Cardiac septum (tissue), 1 donor: ENCODE measurements around the gene TMOD1. TPM values are rescaled to one million over a fixed set of nuclear protein-coding genes. Genes with fewer than 3 reads are reported as not detected.
"Not testable (repeated sequence)": the region's sequence is repeated elsewhere in the genome, so short reads cannot be mapped to it uniquely, and the experiment has no call there.

ENCODE experiments used
- DNase-seq: peaks from one replicate; pipeline ENCODE4 v3.0.0-alpha.2; 2020; ENCODE audit warnings: low spot score
- intact Hi-C: fragments of 100-400 bp; cut with DNase I; formaldehyde crosslinking; loops from one replicate; pipeline ENCODE4 v1.14.0; 2022
- total RNA-seq: library from RNA; stranded (reverse); fragmentation: NEBNext Ultra II Directional; extraction: Animal tissue kit (Norgen Biotek cat#: 25700); gene quantifications from one replicate; pipeline ENCODE4 v1.2.1, GENCODE V29; 2021
- donor health status: DM: no; HTN: no; CAD: no.

The TMOD1 gene
- total RNA-seq, 1 donor from 2014 or later = 151 TPM

- intact Hi-C loops = no loop called here
- no peak for DNase-seq
These were observed 10.1 kb upstream of the TMOD1 start for GRCh38 chr9:97491216-97491999.

GRCh38 chr9:97497558-97498375, 3.7 kb upstream of the TMOD1 start:
- DNase-seq, intact Hi-C loops: not testable (repeated sequence)

GRCh38 chr9:97498846-97499245, 2.6 kb upstream of the TMOD1 start:
- DNase-seq, intact Hi-C loops: not testable (repeated sequence)

- intact Hi-C loops = loop anchor here (2.0 to 5.0 kb wide), 2 partner anchors 31 to 88 kb away; partner anchors contain the start of gene TDRD7
- no peak for DNase-seq
These were observed 1.2 kb upstream of the TMOD1 start for GRCh38 chr9:97500263-97500662.

- DNase-seq = no peak
- intact Hi-C loops = loop anchor here (2.0 to 5.0 kb wide), 2 partner anchors 32 to 88 kb away; partner anchors contain the start of gene TDRD7
These were observed 695 bp upstream of the TMOD1 start for GRCh38 chr9:97500765-97501176.

- intact Hi-C loops = loop anchor here (2.0 to 5.0 kb wide), 3 partner anchors 27 to 90 kb away; partner anchors contain the start of gene TDRD7
- no peak for DNase-seq
These were observed 431 bp downstream of the TMOD1 start for GRCh38 chr9:97501972-97502221.

DNA sequence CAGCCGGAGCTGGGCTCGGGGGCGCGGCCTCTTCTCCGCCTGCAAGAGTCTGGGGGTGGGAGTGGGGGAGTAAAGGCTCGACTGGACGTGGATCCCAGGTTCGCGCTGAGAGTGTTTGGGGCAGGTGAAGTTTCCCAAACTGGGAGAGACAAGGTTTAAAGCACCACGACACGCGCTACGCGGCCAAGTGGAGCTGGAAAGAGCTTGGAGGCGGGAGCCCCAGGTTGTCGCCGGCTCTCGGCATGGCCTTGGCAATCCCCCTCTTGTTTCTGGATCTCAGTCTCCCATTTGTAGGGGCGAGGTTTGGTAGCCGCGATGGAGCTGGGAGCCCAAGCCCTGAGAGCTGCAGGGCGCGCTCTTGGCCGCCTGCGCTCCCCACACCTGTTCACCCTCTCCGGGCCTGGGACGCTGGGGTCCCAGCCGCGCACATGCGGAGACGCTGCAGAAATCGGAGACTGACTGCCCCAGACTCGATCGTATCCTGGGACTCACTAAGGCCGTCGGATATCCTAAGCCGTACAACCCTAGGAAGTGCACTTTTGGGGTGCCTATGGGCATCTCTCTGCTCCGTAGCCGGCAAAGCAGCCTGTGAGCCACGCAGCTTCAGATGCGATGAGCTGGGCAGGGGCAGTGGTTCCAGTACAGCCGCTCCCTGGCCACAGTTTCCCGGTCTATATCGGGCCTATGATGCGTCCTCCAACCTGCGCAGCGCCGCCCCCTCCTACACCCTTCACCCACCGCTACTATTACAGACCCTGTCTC, 937 bp downstream of the TMOD1 start:
- no peak for DNase-seq
- intact Hi-C loops = loop anchor here (2.0 to 5.0 kb wide), 2 partner anchors 26 to 90 kb away; partner anchors contain the start of gene TDRD7

- intact Hi-C loops = loop anchor here (2.0 to 5.0 kb wide), 2 partner anchors 26 to 91 kb away; partner anchors contain the start of gene TDRD7
- no peak for DNase-seq
These were observed 1.8 kb downstream of the TMOD1 start for GRCh38 chr9:97502984-97503861.

DNA sequence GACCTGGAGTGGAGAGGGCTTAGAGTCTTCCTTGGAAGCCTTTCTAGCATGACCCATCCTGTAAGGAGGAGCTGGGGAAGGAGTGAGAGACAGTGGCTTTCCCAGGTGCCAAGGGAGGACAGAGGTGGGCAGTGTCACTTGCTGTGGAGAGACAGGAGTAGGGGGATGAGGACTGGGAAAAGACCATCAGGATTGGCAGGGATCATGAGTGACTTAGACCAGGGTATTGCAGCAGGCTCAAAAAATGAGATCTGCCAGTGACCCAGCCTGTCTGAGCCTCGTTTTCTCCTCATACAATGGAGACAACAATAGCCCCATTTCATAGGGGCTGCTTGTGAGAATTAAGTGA, 2.4 kb downstream of the TMOD1 start:
- DNase-seq = no peak

GRCh38 chr9:97504381-97505216, 3.1 kb downstream of the TMOD1 start:
- intact Hi-C loops = loop anchor here (5.0 kb wide), 1 partner anchor 92 kb away; the partner anchor contains the start of gene TDRD7
- no peak for DNase-seq

More for the DNA sequence above, 2.4 kb downstream of the TMOD1 start:
- intact Hi-C loops = loop anchor here (2.0 to 5.0 kb wide), 2 partner anchors 25 to 92 kb away; partner anchors contain the start of gene TDRD7

GRCh38 chr9:97505845-97506244, 4.4 kb downstream of the TMOD1 start:
- intact Hi-C loops = no loop called here
- no peak for DNase-seq

DNA sequence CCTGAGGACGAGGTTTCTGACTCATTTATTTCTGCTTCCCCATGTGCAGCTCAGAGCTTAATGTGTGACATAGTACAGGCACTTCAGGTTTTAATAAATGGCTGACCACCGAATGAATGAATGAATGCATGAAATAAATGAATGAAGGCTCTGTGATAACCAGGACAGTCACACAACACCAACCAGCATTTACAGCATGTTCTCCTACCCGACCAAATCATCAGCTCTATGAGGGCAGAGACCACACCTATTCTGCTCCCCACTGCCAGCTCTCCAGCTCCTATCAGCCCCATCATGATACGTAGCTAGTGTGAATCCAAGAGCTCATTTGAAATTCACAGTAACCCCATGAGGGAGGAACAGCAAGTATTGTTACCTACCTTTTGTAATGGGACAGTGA, 4.8 kb downstream of the TMOD1 start:
- DNase-seq = no peak
- intact Hi-C loops = no loop called here

DNA sequence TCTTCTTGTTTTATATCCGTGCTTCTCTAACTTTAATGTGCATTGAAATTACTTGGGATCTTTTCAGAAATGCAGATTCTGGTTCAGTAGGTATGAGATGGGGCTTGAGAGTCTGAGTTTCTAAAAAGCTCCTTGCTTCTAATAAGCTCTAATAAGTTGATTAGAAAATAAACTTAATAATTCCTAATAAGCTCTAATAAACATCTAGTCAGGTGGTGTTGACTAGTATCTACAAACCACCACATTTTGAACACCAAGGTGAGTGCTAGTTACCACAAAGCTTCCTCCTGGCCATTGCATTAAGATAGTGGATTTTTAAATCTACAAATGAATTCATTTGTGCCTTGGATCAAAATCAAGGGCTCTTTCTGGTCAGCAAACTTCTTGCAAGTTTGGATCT, 5.3 kb downstream of the TMOD1 start:
- no peak for DNase-seq
- intact Hi-C loops = no loop called here

DNA sequence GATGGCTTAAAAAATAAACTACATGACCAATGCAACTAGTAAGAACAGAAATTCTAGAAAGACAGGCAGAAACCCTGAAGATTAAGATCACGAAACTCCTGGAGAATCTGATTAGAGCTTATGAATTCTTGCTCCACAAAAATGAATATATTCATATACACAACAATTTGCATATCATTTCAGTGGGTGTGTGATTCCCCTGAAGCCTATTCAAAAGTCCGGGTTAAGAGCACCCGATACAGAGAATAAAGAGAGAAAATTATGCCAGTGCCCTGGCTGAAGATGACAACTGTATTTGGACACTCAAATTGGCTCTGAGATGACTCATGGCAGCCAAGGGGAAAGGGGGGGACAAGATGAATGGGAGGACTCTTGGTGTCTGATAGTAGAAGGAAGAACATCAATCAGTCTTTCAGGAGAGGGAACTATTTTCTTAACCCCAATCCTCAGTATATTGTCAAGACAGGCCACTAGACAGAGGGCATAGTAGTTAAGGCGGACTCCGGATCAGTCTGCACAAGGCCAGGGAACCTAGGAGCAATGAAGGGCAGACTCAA, 6.0 kb downstream of the TMOD1 start:
- intact Hi-C loops = no loop called here
- no peak for DNase-seq

DNA sequence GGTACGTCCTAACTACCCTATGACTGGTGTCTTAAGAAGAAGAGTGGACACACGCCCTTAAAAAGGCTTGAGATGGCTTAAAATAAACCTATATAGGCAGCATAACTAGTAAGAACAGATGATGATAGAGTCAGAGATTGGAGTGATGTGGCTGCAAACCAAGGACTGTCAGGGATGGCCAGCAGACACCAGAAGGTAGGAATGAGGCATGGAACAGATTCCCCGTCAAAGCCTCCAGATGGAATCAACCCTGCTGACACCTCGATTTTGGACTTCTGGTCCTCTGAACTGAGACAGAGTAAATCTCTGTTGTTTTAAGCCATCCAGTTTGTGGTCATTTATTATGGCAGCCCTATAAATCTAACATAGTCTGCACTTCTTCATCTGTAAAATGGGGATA, 7.4 kb downstream of the TMOD1 start:
- intact Hi-C loops = no loop called here
- DNase-seq = no peak

DNA sequence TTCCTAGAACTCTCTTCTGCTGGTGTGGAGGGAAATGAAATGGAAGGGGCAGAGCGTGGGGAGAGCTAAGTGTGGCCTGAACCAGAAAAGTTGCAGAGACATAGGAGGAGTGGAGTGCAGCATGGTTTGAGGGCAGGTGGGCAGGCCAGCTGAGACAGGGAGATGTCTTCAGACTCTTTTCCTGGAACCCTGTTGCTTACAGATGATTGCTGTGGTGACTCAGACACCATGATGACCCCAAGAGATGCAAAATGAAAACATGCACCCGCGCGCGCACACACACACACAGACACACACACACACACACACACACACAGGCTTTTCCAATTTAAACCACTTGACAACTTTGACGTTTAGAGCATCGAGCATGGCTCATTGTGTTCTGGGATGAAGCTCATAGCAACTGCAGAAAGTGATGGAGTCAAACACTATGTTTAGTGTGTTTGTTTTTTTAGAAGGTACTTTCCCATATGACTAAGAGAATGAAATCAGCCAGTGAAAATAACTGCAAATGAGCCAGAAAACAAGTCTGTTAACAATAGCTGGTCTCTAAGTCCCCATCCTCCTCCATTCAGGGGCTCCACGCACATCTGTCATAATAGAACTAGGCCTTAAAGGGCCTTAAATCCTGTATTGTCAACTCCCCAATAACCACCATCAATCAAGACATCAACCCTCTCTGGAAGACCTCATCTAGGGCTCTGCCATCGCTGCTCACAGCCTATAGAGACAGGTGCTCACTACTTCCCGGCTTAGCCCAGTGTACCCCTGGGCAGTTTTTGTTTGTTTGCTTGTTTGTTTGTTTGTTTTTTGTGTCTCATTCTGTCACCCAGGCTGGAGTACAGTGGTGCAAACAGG, 9.6 kb downstream of the TMOD1 start:
- intact Hi-C loops = loop anchor here (5.0 kb wide), 1 partner anchor 51 kb away; no protein-coding TSS in a partner anchor
- DNase-seq = no peak
